Endothelial cell of umbilical vein (primary cell): Measurements from ENCODE around the gene ANKRD44. TPM values are rescaled to one million over a fixed set of nuclear protein-coding genes. Genes with fewer than 3 reads are reported as not detected.
A peak's percentile ranks its signal among the peaks of the same experiment; 100 is the strongest.

Experiments used
- BruUV-seq: library from RNA; stranded (reverse); fragments of 400-500 nt; replicated peaks from 2 replicates; lab custom pipeline; 2021; lab: Mats Ljungman, UMichigan
- CTCF ChIA-PET: fragments of 300-600, 350-600 bp; sonication (Branson Sonifier 250); formaldehyde crosslinking; loops from one replicate; lab custom pipeline; 2021; ENCODE audit warnings: antibody characterized with exemption, inconsistent platforms; lab: Charles Lee
- POLR2A ChIA-PET: fragments of 300-600, 350-600 bp; sonication (Branson Sonifier 250); formaldehyde crosslinking; loops from one replicate; lab custom pipeline; 2021; ENCODE audit warnings: antibody characterized with exemption, inconsistent platforms; lab: Charles Lee
- DNase-seq: peaks from one replicate; pipeline ENCODE4 v3.0.0-alpha.2; 2011; ENCODE audit warnings: low read depth, low spot score
- FAIRE-seq: peaks from 2 replicates; lab custom pipeline; 2011; peaks lifted over from hg19 to GRCh38; lab: Jason Lieb, UNC
- H2AFZ ChIP-seq: 2 replicates; pipeline ENCODE4 v1.6.0; 2012; ENCODE audit warnings: low read depth, low read length, control low read depth, inconsistent platforms
- H3K27ac ChIP-seq: 2 replicates; pipeline ENCODE4 v1.5.1; 2011; ENCODE audit warnings: low read depth, mild to moderate bottlenecking, control low read depth, low read length, moderate library complexity; ENCODE audit not compliant: insufficient read depth
- H3K27me3 ChIP-seq, 2 experiments: 2 replicates each; pipeline versions ENCODE4 v1.6.0 to v1.6.1; 2011; ENCODE audit warnings: low read length in 2 of 2, mixed read lengths in 1 of 2; ENCODE audit not compliant: control insufficient read depth in 2 of 2, insufficient read depth in 2 of 2
- H3K36me3 ChIP-seq, 2 experiments: 2 replicates in 1 of 2; 3 replicates in 1 of 2; pipeline ENCODE4 v1.5.1; 2011; ENCODE audit warnings: low read length in 2 of 2, mild to moderate bottlenecking in 1 of 2, moderate library complexity in 1 of 2; ENCODE audit not compliant: control insufficient read depth in 2 of 2, insufficient read depth in 2 of 2; ENCODE audit errors: extremely low read depth in 1 of 2
- H3K4me1 ChIP-seq: 3 replicates; pipeline ENCODE4 v1.5.1; 2011; ENCODE audit warnings: mild to moderate bottlenecking, low read length; ENCODE audit not compliant: control insufficient read depth, insufficient read depth; ENCODE audit errors: extremely low read depth
- H3K4me2 ChIP-seq: 2 replicates; pipeline ENCODE4 v1.6.1; 2011; ENCODE audit warnings: low read length, control low read depth, mixed read lengths; ENCODE audit not compliant: insufficient read depth
- H3K4me3 ChIP-seq, 3 experiments: fragments of 200-600 bp in 1 of 3; sonication (generic), shearing (Covaris generic) in 1 of 3; replicated peaks in 1 of 3; 2 replicates each; pipeline ENCODE4 v1.5.1; 2011 to 2016; ENCODE audit warnings: control low read depth in 3 of 3, low read length in 3 of 3, mild to moderate bottlenecking in 2 of 3, inconsistent platforms in 1 of 3, low read depth in 1 of 3, moderate library complexity in 1 of 3; ENCODE audit not compliant: insufficient read depth in 1 of 3
- H3K79me2 ChIP-seq: 2 replicates; pipeline ENCODE4 v1.6.0; 2012; ENCODE audit warnings: low read length, inconsistent platforms; ENCODE audit not compliant: control insufficient read depth, insufficient read depth
- H3K9ac ChIP-seq: replicated peaks from 2 replicates; pipeline ENCODE3; 2011; ENCODE audit warnings: low read length, control low read depth; ENCODE audit not compliant: insufficient read depth; ENCODE audit errors: extremely low read depth
- H3K9me1 ChIP-seq: replicated peaks from 3 replicates; pipeline ENCODE4 v1.6.0; 2011; ENCODE audit warnings: mild to moderate bottlenecking, low read length; ENCODE audit not compliant: control insufficient read depth, insufficient read depth; ENCODE audit errors: extremely low read depth
- H3K9me3 ChIP-seq: replicated peaks from 2 replicates; pipeline ENCODE4 v1.5.1; 2012; ENCODE audit warnings: low read length, inconsistent platforms; ENCODE audit not compliant: control insufficient read depth, insufficient read depth
- H4K20me1 ChIP-seq: replicated peaks from 2 replicates; pipeline ENCODE3; 2011; ENCODE audit warnings: mild to moderate bottlenecking, low read length; ENCODE audit not compliant: control insufficient read depth, insufficient read depth; ENCODE audit errors: extremely low read depth
- EZH2 ChIP-seq: IDR thresholded peaks from 2 replicates; pipeline ENCODE4 v1.6.1; 2012; ENCODE audit warnings: borderline replicate concordance, low read depth, mild to moderate bottlenecking, moderate library complexity, low read length, inconsistent platforms; ENCODE audit not compliant: severe bottlenecking
- FOS ChIP-seq: IDR thresholded peaks from 2 replicates; pipeline ENCODE4 v1.6.1; 2011; ENCODE audit warnings: mild to moderate bottlenecking, low read length, moderate library complexity, borderline replicate concordance; ENCODE audit not compliant: insufficient read depth
- GATA2 ChIP-seq: IDR thresholded peaks from 2 replicates; pipeline ENCODE4 v1.7.0; 2011; ENCODE audit warnings: low read depth, mild to moderate bottlenecking, moderate library complexity, mixed read lengths, low read length; ENCODE audit not compliant: insufficient read length, insufficient read depth
- JUN ChIP-seq: IDR thresholded peaks from 2 replicates; pipeline ENCODE4 v1.6.1; 2011; ENCODE audit warnings: borderline replicate concordance, low read depth; ENCODE audit not compliant: insufficient read length, insufficient read depth
- MYC ChIP-seq: IDR thresholded peaks from one replicate; pipeline ENCODE4 v1.6.1; 2011; ENCODE audit warnings: mild to moderate bottlenecking, low read depth, low read length
- POLR2A ChIP-seq: IDR thresholded peaks from 2 replicates; pipeline ENCODE4 v1.6.1; 2012; ENCODE audit warnings: low read depth, mild to moderate bottlenecking, control low read depth, low read length
- POLR2AphosphoS5 ChIP-seq: IDR thresholded peaks from 2 replicates; pipeline ENCODE4 v1.6.1; 2012; ENCODE audit warnings: low read depth, mild to moderate bottlenecking, control low read depth, low read length, moderate library complexity; ENCODE audit not compliant: insufficient read depth
- dilution Hi-C: fragments of 300-500 bp; cut with MboI; formaldehyde crosslinking; loops from one replicate; pipeline ENCODE4 v1.15.0; 2019; ENCODE audit warnings: low sequenced_read_pairs; ENCODE audit not compliant: extremely low pct_ligation_motif_present
- intact Hi-C: fragments of 100-400 bp; cut with micrococcal nuclease; formaldehyde crosslinking; loops from one replicate; pipeline ENCODE4 v1.10.0; 2022
- polyA plus RNA-seq, 4 experiments: library from polyadenylated mRNA; depleted of rRNA in 3 of 4; stranded (reverse) in 3 of 4; unstranded in 1 of 4; fragments of >200 nt; gene quantifications; 2 replicates each; pipeline versions ENCODE4 v1.2.1 to v1.2.3, GENCODE V29; 2011 to 2012; ENCODE audit warnings: missing spikeins in 1 of 4
- total RNA-seq: library from RNA; stranded (reverse); gene quantifications from 2 replicates; pipeline ENCODE4 v1.2.3, GENCODE V29; 2021
- TF ChIP-seq, protein P1 (sequence below), 2 donors: IDR thresholded peaks; 1 replicate in 1 of 2; 2 replicates in 1 of 2; pipeline ENCODE4 v1.5.1; 2011; ENCODE audit warnings: low read length in 2 of 2, mild to moderate bottlenecking in 2 of 2, moderate library complexity in 2 of 2, control low read depth in 1 of 2, inconsistent platforms in 1 of 2, low read depth in 1 of 2; ENCODE audit not compliant: insufficient read depth in 1 of 2; ENCODE audit errors: extremely low read depth in 1 of 2
- TF ChIP-seq, protein P2 (sequence below): IDR thresholded peaks from 2 replicates; pipeline ENCODE4 v1.6.1; 2011; ENCODE audit not compliant: insufficient read depth, insufficient read length

Gene ANKRD44
- total and polyA plus RNA-seq, 2 donors (not counting 3 experiments of a cell fraction or from before 2014, with no cell fraction given) = 3.4 to 6.1 TPM

DNA sequence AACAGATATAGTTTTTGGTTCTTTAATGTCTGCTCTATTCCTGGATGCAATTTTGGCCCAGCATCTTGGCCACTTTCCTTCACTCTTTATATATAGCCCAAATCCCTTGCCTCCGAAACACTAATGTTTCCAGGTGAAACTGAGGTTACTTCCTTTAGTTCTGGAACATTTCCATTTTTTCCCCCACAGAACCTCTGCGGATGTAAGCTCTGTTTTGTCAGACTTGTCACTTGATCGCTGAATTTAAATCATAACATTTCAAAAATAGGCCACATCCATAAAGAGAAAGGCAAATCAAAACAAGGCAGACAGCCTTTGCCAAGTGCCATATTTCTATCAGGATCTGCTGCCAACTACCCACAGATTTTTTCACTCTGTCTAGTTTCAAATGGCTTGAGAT, 115.1 kb downstream of the ANKRD44 start:
- no TSS peak for BruUV-seq
- no peak overlapping the region for H3K27ac ChIP-seq
- intact Hi-C loops = no loop called here
- H3K36me3 ChIP-seq = no peaks in the 10 kb centered on the region
- H2AFZ ChIP-seq = peak overlapping the region; percentile 1
- dilution Hi-C loops = no loop called here
- TF ChIP-seq, protein P1, sequence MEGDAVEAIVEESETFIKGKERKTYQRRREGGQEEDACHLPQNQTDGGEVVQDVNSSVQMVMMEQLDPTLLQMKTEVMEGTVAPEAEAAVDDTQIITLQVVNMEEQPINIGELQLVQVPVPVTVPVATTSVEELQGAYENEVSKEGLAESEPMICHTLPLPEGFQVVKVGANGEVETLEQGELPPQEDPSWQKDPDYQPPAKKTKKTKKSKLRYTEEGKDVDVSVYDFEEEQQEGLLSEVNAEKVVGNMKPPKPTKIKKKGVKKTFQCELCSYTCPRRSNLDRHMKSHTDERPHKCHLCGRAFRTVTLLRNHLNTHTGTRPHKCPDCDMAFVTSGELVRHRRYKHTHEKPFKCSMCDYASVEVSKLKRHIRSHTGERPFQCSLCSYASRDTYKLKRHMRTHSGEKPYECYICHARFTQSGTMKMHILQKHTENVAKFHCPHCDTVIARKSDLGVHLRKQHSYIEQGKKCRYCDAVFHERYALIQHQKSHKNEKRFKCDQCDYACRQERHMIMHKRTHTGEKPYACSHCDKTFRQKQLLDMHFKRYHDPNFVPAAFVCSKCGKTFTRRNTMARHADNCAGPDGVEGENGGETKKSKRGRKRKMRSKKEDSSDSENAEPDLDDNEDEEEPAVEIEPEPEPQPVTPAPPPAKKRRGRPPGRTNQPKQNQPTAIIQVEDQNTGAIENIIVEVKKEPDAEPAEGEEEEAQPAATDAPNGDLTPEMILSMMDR (IDR thresholded peaks at IDR 0.05; ENCODE audit: extremely low read depth in 1 of 2, insufficient read depth in 1 of 2, low read depth in 1 of 2, low read length in 2 of 2) = no peak
- TF ChIP-seq POLR2A = no peak
- TF ChIP-seq EZH2 = no peak
- TF ChIP-seq FOS = no peak
- TF ChIP-seq JUN = no peak
- no peak for TF ChIP-seq MYC
- TF ChIP-seq, protein P2, sequence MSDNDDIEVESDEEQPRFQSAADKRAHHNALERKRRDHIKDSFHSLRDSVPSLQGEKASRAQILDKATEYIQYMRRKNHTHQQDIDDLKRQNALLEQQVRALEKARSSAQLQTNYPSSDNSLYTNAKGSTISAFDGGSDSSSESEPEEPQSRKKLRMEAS = no peak
- no peak for TF ChIP-seq POLR2AphosphoS5
- TF ChIP-seq GATA2 = no peak
- H3K4me3 ChIP-seq = no peak overlapping the region
- H3K4me2 ChIP-seq = peak overlapping the region; percentile 28
- H3K9me1 ChIP-seq = no peaks in the 10 kb centered on the region
- ChIA-PET POLR2A (no interaction called here), CTCF (interaction anchor here (0.8 to 2.2 kb wide), 3 partner anchors 27 to 114 kb away, joined by 3 to 9 read pairs (median 5); no protein-coding TSS in a partner anchor)
- no peaks in the 10 kb centered on the region for H4K20me1 ChIP-seq
- peaks cover 0 to 2% of the 10 kb centered on the region in 2 experiments for H3K27me3 ChIP-seq
- FAIRE-seq (peak; percentile 83), DNase-seq (peak; percentile 89)
- H3K9me3 ChIP-seq = no peaks in the 10 kb centered on the region
- no peaks in the 10 kb centered on the region for H3K79me2 ChIP-seq
- no peak overlapping the region for H3K9ac ChIP-seq
- H3K4me1 ChIP-seq = peaks cover 8% of the 10 kb centered on the region
